ENCODE measurements around the gene G6PC2. TPM values are rescaled to one million over a fixed set of nuclear protein-coding genes. Genes with fewer than 3 reads are reported as not detected.

Gene G6PC2
- total and polyA plus RNA-seq, 12 donors: 0.07 to 0.15 (median 0.11) TPM; not detected in 9

DNA sequence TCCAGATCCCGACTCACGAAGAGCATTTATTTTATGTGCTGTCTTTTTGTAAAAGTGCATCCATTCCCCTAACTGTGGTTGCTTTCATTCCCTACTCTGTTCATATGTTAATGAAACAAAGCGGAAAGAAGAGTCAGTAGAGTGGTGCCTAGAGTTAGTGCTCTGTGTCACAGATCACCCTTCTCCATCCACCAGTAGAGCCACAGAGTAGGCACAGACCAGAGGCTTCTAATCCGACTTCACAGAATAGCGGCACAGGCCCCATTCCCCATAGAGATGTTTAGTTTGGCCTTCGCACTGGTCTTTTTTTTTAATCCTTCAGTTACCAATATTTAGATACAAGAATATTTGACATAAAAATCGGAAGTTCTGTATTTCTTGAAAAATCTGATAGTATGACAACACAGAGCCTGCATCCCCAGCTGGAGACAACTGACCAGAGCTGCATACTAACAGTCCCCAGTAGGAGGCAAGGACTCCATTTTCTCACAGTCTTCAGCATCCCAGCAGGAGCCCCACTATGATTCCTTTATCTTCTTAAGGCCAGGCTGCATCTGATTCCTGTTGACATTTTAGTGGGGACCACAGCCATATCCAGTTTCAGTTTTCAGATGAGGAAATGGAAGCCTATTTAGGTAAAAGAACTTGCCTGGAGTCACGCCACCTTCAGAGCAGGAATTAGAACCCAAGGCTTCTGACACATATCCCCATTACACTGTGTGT is 7.0 kb downstream of the G6PC2 start:
- WGBS, 2 donors: 88% methylated on average over 8 of the region's 8 CpGs
- Histone ChIP-seq H3K36me3 (no peaks in the 10 kb centered on the region), H3K4me1 (peaks cover 0 to 5% (median 0%) of the 10 kb centered on the region in 9 donors), H3K27me3 (peaks cover 0 to 19% (median 3%) of the 10 kb centered on the region in 7 donors), H3K9me3 (no peaks in the 10 kb centered on the region), H3K4me3 (no peak overlapping the region), H3K27ac (no peak overlapping the region)
- TF ChIP-seq, protein P1, sequence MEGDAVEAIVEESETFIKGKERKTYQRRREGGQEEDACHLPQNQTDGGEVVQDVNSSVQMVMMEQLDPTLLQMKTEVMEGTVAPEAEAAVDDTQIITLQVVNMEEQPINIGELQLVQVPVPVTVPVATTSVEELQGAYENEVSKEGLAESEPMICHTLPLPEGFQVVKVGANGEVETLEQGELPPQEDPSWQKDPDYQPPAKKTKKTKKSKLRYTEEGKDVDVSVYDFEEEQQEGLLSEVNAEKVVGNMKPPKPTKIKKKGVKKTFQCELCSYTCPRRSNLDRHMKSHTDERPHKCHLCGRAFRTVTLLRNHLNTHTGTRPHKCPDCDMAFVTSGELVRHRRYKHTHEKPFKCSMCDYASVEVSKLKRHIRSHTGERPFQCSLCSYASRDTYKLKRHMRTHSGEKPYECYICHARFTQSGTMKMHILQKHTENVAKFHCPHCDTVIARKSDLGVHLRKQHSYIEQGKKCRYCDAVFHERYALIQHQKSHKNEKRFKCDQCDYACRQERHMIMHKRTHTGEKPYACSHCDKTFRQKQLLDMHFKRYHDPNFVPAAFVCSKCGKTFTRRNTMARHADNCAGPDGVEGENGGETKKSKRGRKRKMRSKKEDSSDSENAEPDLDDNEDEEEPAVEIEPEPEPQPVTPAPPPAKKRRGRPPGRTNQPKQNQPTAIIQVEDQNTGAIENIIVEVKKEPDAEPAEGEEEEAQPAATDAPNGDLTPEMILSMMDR (IDR thresholded peaks at IDR 0.05): no peak
- DNase-seq (no peak), ATAC-seq (no peak)
- intact Hi-C loops (cut with DNase I): no loop called here

DNA sequence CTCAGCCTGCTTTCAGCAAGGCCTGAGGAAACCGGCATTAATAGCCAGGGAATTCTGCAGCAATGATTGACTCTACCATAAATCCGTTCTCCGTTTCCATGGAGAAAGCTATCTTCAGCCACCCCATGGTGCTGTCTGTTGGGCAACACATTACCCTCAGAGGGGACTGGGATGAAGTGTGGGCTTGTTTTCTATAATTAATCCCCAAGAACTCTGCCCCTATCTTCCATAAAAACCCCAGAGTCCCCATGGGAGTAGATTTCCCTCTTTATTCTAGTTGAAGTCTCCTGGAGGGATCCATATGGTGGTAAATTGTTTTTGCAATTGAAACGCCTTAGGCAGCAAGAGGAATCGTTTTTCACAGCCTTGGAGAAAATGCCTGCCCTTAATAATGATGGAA is 9.2 kb downstream of the G6PC2 start:
- peaks cover 0 to 6% (median 0%) of the 10 kb centered on the region in 9 donors for H3K4me1 ChIP-seq
- intact Hi-C loops (cut with DNase I): no loop called here
- DNase-seq (no peak), ATAC-seq (no peak)
- H3K27me3 ChIP-seq: peaks cover 0 to 18% (median 6%) of the 10 kb centered on the region in 7 donors
- H3K9me3 ChIP-seq: peaks cover 0 to under 1% (median 0%) of the 10 kb centered on the region in 11 donors
- TF ChIP-seq, protein P1 (IDR thresholded peaks at IDR 0.05): no peak
- no peak overlapping the region for H3K4me3 ChIP-seq
- H3K27ac ChIP-seq: no peak overlapping the region
- H3K36me3 ChIP-seq: no peaks in the 10 kb centered on the region
- WGBS, 2 donors: 72 to 79% methylated on average over 5 of the region's 5 CpGs

GRCh38 chr2:168912466-168912865 is 11.4 kb downstream of the G6PC2 start:
- DNase-seq (no peak), ATAC-seq (no peak)
- peak overlapping the region in 7 of 10 donors; percentile 4 to 35 (median 22) for H3K4me3 ChIP-seq
- WGBS, 2 donors: 61 to 69% methylated on average over 6 of the region's 6 CpGs
- TF ChIP-seq, protein P1 (IDR thresholded peaks at IDR 0.05): no peak
- peaks cover 0 to 14% (median 3%) of the 10 kb centered on the region in 7 donors for H3K27me3 ChIP-seq
- H3K27ac ChIP-seq: no peak overlapping the region
- intact Hi-C loops (cut with DNase I): no loop called here
- H3K4me1 ChIP-seq: peaks cover 0 to 6% (median 0%) of the 10 kb centered on the region in 9 donors
- H3K9me3 ChIP-seq: peaks cover 0 to 8% (median 0%) of the 10 kb centered on the region in 11 donors
- no peaks in the 10 kb centered on the region for H3K36me3 ChIP-seq

- peaks cover 0 to 8% (median 0%) of the 10 kb centered on the region in 11 donors for H3K9me3 ChIP-seq
- no peak overlapping the region for H3K27ac ChIP-seq
- ATAC-seq: peak; percentile 29 to 87 (median 63)
- WGBS, 2 donors: 19 to 27% methylated on average over 21 of the region's 21 CpGs
- H3K4me1 ChIP-seq: peaks cover 0 to 6% (median 0%) of the 10 kb centered on the region in 9 donors
- no peaks in the 10 kb centered on the region for H3K36me3 ChIP-seq
- H3K4me3 ChIP-seq: peak overlapping the region in 7 of 10 donors; percentile 4 to 35 (median 22)
- DNase-seq: peak in 1 of 2 donors; percentile 42
- TF ChIP-seq, protein P1 (IDR thresholded peaks at IDR 0.05): no peak
- intact Hi-C loops (cut with DNase I): no loop called here
- peaks cover 0 to 14% (median 3%) of the 10 kb centered on the region in 7 donors for H3K27me3 ChIP-seq
Measured at GRCh38 chr2:168912901-168913369, 11.8 kb downstream of the G6PC2 start.

All from heart right ventricle (tissue), 16 donors.